ENCODE data around the gene KLK11.

The KLK11 gene

GRCh38 chr19:51027126-51027806 lies 850 bp upstream of the KLK11 start:
- DNase-seq: no peak

GRCh38 chr19:51025809-51026553 lies 435 bp downstream of the KLK11 start:
- DNase-seq: no peak

- no peak for DNase-seq
These were observed 1.0 kb downstream of the KLK11 start for GRCh38 chr19:51025401-51025800.

GRCh38 chr19:51024924-51025323 lies 1.5 kb downstream of the KLK11 start:
- DNase-seq: no peak

GRCh38 chr19:51023946-51024345 lies 2.5 kb downstream of the KLK11 start:
- no peak for DNase-seq

- DNase-seq: no peak
These were observed 3.9 kb downstream of the KLK11 start for GRCh38 chr19:51022526-51022925.

- DNase-seq: peak; percentile 31
These were observed 5.3 kb downstream of the KLK11 start for GRCh38 chr19:51020988-51021651.

GRCh38 chr19:51019544-51019925 lies 6.9 kb downstream of the KLK11 start, which contains the start of gene KLK10:
Gene KLK10, minus strand, starts transcription at chr19:51019709. Its CDS starts 579 bp downstream, at chr19:51019130.
- no peak for DNase-seq

GRCh38 chr19:51018745-51019543 lies 7.5 kb downstream of the KLK11 start:
- no peak for DNase-seq

GRCh38 chr19:51016798-51017683 lies 9.4 kb downstream of the KLK11 start:
- DNase-seq: peak; percentile 44

- no peak for DNase-seq
These were observed 10.6 kb downstream of the KLK11 start for GRCh38 chr19:51015691-51016267.

GRCh38 chr19:51014242-51014641 lies 12.2 kb downstream of the KLK11 start:
- no peak for DNase-seq

GRCh38 chr19:51012661-51013190 lies 13.7 kb downstream of the KLK11 start:
- no peak for DNase-seq

GRCh38 chr19:51010066-51010795 lies 16.2 kb downstream of the KLK11 start:
- DNase-seq: no peak

GRCh38 chr19:51009061-51009891 lies 17.1 kb downstream of the KLK11 start:
- DNase-seq: no peak

GRCh38 chr19:51007488-51007887 lies 18.9 kb downstream of the KLK11 start:
- DNase-seq: no peak

GRCh38 chr19:51006406-51006805 lies 20.0 kb downstream of the KLK11 start:
- DNase-seq: no peak

- DNase-seq: no peak
These were observed 21.2 kb downstream of the KLK11 start for GRCh38 chr19:51005248-51005647.

GRCh38 chr19:51003316-51003715 lies 23.1 kb downstream of the KLK11 start:
- DNase-seq: no peak

Data from CD4-positive, alpha-beta T cell treated with Interleukin-17A for 1 hour (primary cell).